NCI-H82 treated with DMSO at 0.1 percent for 48 hours (cell line): ENCODE results near the gene GNGT2.

Experiments
- DNase-seq: peaks from one replicate; lab custom pipeline; 2025; ENCODE audit not compliant: unreplicated experiment; lab: John Stamatoyannopoulos, UW

The GNGT2 gene

GRCh38 chr17:49229805-49230600 lies 19.6 kb upstream of the GNGT2 start:
- no peak for DNase-seq

GRCh38 chr17:49229076-49229804 lies 18.9 kb upstream of the GNGT2 start:
- DNase-seq = no peak

DNA sequence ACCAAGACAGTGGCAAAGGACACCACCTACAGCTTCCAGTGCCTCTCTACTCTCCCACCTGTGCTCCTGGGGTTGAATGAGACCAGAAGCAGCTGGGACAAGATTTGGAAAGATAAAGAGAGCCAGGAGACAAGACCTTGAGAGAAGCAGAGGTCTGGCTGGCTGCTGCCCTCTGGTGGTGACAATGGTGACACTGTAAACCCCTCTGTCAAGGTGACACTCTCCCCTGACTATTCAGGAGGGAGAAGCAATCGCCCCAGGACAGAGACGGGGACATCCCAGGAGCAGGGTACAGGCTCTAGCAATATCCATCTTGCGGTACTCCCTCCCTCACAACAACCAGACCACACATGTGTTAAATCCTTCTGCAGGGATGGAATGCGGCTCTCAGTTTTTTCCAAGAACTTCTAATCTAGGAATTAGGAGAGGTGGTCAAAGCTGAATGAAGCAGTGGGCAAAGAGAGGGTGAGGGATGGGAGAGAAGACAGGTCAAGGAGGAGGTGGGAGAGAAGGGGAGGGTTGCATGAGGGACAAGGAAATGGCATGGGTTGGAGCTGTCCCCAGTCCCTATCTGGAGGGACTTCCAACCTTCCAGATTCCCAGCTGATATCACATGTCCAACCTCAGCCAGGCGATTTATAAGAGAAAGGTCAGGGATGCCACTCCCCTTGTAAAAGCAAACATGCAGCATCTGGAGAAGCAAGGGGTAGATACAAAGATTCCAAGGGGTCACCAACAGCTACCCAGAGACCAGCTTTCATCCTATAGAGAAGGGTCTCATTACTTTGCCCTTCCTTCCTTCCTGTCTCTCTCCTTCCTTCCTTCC lies 17.3 kb upstream of the GNGT2 start:
- DNase-seq = peak; percentile 61

DNA sequence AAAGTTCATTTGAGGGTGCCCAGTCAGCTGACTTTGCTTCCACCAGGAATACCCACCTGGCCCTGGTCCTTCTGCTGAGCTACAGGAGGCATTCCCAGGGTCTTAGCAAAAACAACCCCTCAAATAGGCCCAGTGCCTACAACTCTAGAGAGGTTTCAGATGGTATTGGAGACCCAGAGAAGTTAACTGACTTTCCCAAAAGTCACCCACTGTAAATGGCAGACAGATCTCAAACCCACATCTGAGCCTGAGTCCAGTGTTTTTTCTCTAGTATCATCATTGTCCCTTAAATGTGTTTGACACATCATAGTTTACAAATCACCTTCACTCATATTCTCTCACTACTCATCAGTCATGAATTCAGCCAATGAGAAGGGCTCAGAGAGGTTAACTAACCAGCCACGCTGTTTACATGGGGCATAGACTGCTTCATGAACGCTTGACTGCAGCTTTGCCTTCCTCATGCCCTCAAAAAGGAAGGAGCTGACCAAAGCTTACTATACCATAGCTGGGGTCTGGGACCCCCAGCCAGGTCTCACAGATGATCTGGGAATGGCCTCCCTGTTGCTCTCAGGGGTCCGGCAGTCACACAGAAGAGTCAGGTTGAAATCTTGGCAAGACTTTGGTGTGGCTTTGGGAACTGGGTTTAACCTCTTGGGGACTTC lies 16.5 kb upstream of the GNGT2 start:
- no peak for DNase-seq

DNA sequence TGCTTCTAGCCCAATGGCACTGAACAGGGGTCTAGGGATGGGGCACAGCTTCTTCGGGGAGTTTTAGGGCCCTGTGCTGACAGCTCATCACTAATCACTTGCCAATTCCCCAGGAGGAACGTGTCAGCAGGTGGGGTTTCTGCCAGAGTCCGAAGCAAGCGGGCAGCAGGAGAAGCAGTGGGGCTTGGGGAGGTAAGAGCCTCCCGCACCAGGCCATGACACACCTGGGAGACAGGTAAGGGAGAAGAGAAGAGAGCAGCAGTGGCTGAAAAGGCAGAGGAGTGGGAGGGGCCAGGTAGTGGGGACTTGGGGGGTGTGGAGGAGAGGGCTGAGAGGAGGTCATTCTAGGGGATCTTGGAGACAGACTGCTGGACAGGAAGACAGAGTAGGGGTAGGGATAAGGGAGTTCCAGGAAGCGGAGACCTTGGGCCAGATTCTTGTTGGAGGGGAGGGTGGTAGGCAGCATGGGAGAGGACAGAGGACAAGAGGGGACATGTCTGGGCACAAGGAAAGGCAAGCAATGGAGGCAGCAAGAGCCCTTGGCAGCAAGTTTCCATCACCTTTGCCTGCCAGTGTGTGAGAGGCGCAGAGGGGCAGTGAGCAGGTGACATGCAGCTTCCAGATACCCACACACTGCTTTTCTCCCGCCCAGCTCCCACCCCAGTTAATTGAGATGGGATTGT lies 15.3 kb upstream of the GNGT2 start:
- DNase-seq = no peak

GRCh38 chr17:49224997-49225337 lies 14.6 kb upstream of the GNGT2 start:
- no peak for DNase-seq

GRCh38 chr17:49224198-49224996 lies 14.0 kb upstream of the GNGT2 start:
- DNase-seq = no peak

GRCh38 chr17:49223517-49224197 lies 13.3 kb upstream of the GNGT2 start:
- DNase-seq = peak; percentile 11

DNA sequence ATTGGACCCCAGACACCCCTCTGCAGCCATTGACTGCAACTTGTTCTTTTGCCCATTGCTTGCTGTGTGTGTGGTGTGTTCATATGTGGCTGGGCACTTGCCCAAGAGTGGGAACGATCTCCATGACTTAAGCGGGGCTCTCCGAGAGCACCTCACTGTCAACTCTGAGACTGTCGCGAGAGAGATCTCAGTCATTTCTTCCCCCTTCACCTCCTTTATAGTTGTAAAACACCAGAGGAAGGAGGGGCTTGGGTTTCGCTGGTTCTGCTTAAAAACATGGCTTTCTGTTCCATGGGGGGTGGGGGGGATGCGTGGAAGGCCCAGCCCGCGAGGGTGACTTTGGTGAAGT lies 12.8 kb upstream of the GNGT2 start:
- DNase-seq = no peak

- no peak for DNase-seq
These were observed 9.6 kb upstream of the GNGT2 start for GRCh38 chr17:49219987-49220386.

GRCh38 chr17:49218941-49219913 lies 8.9 kb upstream of the GNGT2 start:
- no peak for DNase-seq

- no peak for DNase-seq
These were observed 7.5 kb upstream of the GNGT2 start for GRCh38 chr17:49217651-49218413.

DNA sequence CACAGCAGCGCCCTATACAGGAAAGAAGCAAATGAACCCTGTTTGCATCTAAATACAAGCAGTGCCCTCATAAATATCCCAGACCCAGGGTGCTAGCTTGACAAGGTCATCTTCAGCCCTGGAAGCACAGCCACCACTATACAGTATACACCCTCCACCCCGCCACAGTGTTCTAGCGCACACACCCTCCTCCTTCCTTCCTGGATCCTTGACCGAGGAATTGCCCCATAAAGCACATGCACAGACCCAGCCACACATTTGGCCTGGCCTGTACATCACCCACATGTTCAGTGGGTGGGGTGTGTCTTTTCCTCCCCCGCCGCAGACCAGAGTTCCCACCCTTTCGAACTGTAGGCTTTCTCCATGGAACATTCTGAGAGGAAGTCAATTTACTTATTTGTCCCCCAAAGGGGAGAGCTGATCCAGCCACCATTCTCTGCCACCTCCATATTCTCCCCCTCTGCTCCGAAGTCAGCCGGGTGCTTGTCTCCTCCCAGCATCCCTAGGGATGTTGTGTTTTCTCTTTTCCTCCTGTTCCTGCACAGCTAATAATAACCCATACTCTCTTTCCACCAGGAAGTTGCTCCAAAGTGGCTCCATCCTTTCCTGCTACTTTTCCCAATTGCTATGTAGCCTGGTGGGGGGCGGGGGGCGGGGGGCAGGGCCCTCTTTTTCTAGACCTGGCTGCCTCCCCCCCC lies 6.7 kb upstream of the GNGT2 start:
- DNase-seq = no peak

DNA sequence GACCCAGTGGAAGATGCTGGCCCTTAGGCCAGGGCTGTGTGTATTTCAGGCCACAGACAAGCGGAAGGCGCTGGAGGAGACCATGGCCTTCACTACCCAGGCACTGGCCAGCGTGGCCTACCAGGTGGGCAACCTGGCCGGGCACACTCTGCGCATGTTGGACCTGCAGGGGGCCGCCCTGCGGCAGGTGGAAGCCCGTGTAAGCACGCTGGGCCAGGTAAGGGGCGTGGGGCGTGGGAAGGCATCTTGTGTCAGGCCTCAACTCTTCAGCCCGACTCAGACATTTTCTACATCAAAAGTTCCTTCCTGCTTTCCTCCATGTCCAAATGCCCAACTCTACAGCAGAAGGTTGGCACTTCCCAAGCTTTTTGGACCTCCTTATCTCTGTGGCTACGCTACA lies 6.1 kb upstream of the GNGT2 start:
- no peak for DNase-seq

GRCh38 chr17:49214676-49215360 lies 4.4 kb upstream of the GNGT2 start:
- no peak for DNase-seq

GRCh38 chr17:49213847-49214246 lies 3.5 kb upstream of the GNGT2 start:
- no peak for DNase-seq
